K562 (cell line): ENCODE measurements around the gene EFCAB10. TPM values are rescaled to one million over a fixed set of nuclear protein-coding genes. Genes with fewer than 3 reads are reported as not detected.
A peak's percentile ranks its signal among the peaks of the same experiment; 100 is the strongest.

Experiments
- ATAC-seq: fragments of 200-7000 bp; cut with Tn5 transposase; 3 replicates; pipeline ENCODE4 v1.9.1; 2020; ENCODE audit warnings: moderate library complexity
- BruUV-seq: library from RNA; stranded (reverse); fragments of 400-500 nt; replicated peaks from 2 replicates; lab custom pipeline; 2021; lab: Mats Ljungman, UMichigan
- CTCF ChIA-PET: fragments of 300-600 bp; formaldehyde crosslinking; extraction: SDS; loops from one replicate; lab custom pipeline; 2021; ENCODE audit warnings: low intra/inter-chr PET ratio; lab: Yijun Ruan, JAX
- POLR2A ChIA-PET: fragments of 300-600, 350-650 bp; sonication (Branson Sonifier 250); formaldehyde crosslinking; extraction: SDS; loops from one replicate; lab custom pipeline; 2021; ENCODE audit warnings: antibody characterized with exemption, inconsistent platforms; lab: Yijun Ruan, JAX
- DNase-seq, 4 experiments: peaks; one replicate each; pipeline versions ENCODE4 v3.0.0 to v3.0.0-alpha.2; 2011 to 2018; ENCODE audit warnings: low spot score in 3 of 4, mixed read lengths in 3 of 4; ENCODE audit errors: extremely low read depth in 1 of 4
- FAIRE-seq: peaks from 2 replicates; lab custom pipeline; 2011; peaks lifted over from hg19 to GRCh38; lab: Jason Lieb, UNC
- H2AFZ ChIP-seq: 2 replicates; pipeline ENCODE4 v1.6.0; 2011; ENCODE audit warnings: low read depth, low read length, control low read depth, inconsistent platforms
- H3K27ac ChIP-seq: fragments of 200-600 bp; 3 replicates; pipeline ENCODE4 v1.8.0; 2011; ENCODE audit warnings: low read depth, mild to moderate bottlenecking, control low read depth, inconsistent platforms, low read length, moderate library complexity, mixed read lengths; ENCODE audit errors: extremely low read depth
- H3K27me3 ChIP-seq, 2 experiments: fragments of 300-600 bp in 1 of 2; 2 replicates in 1 of 2; 3 replicates in 1 of 2; pipeline versions ENCODE4 v1.6.0 to v1.8.0; 2011; ENCODE audit warnings: inconsistent platforms in 2 of 2, low read length in 2 of 2, mild to moderate bottlenecking in 1 of 2, mixed read lengths in 1 of 2, moderate library complexity in 1 of 2; ENCODE audit not compliant: control insufficient read depth in 2 of 2, insufficient read depth in 2 of 2
- H3K36me3 ChIP-seq: fragments of 300-600 bp; 3 replicates; pipeline ENCODE4 v1.8.0; 2011; ENCODE audit warnings: mild to moderate bottlenecking, low read length, inconsistent platforms; ENCODE audit not compliant: control insufficient read depth, insufficient read depth
- H3K4me1 ChIP-seq, 2 experiments: fragments of 200-600 bp in 1 of 2; replicated peaks in 1 of 2; 2 replicates in 1 of 2; 3 replicates in 1 of 2; pipeline versions ENCODE4 v1.5.1 to v1.8.0; 2011; ENCODE audit warnings: inconsistent platforms in 2 of 2, low read length in 2 of 2, mild to moderate bottlenecking in 1 of 2, mixed read lengths in 1 of 2, moderate library complexity in 1 of 2; ENCODE audit not compliant: control insufficient read depth in 2 of 2, insufficient read depth in 2 of 2
- H3K4me2 ChIP-seq: 2 replicates; pipeline ENCODE4 v1.6.1; 2011; ENCODE audit warnings: low read length, control low read depth, inconsistent platforms, mixed read lengths; ENCODE audit not compliant: insufficient read depth
- H3K4me3 ChIP-seq: fragments of 200-600 bp; sonication (generic), shearing (Covaris generic); 2 replicates; pipeline ENCODE4 v1.5.1; 2016; ENCODE audit warnings: control low read depth, inconsistent platforms
- H3K79me2 ChIP-seq: fragments of 200-600 bp; 3 replicates; pipeline ENCODE4 v1.8.0; 2011; ENCODE audit warnings: low read length, inconsistent platforms; ENCODE audit not compliant: control insufficient read depth, insufficient read depth
- H3K9ac ChIP-seq, 2 experiments: 2 replicates each; pipeline versions ENCODE4 v1.6.0 to v1.6.1; 2011; ENCODE audit warnings: low read depth in 2 of 2, low read length in 2 of 2, control low read depth in 1 of 2, inconsistent platforms in 1 of 2, mild to moderate bottlenecking in 1 of 2, mixed read lengths in 1 of 2; ENCODE audit not compliant: insufficient read depth in 1 of 2
- H3K9me1 ChIP-seq: one replicate; pipeline ENCODE4 v1.6.0; 2011; ENCODE audit warnings: inconsistent platforms, mild to moderate bottlenecking, low read length, moderate library complexity; ENCODE audit not compliant: control insufficient read depth, insufficient read depth
- H3K9me3 ChIP-seq: replicated peaks from 2 replicates; pipeline ENCODE4 v1.5.1; 2011; ENCODE audit warnings: low read depth, low read length, inconsistent platforms; ENCODE audit not compliant: control insufficient read depth, insufficient read depth
- H4K20me1 ChIP-seq: replicated peaks from 2 replicates; pipeline ENCODE4 v1.6.1; 2011; ENCODE audit warnings: low read length, inconsistent platforms, mixed read lengths; ENCODE audit not compliant: control insufficient read depth, insufficient read depth
- BDP1 ChIP-seq: IDR thresholded peaks from 3 replicates; pipeline ENCODE4 v1.6.1; 2011; ENCODE audit not compliant: insufficient read length, insufficient read depth
- EP400 ChIP-seq: fragments of 450-650 bp; IDR thresholded peaks from 2 replicates; pipeline ENCODE4 v1.6.1; 2017; ENCODE audit warnings: antibody characterized with exemption, mild to moderate bottlenecking, moderate library complexity
- FOXM1 ChIP-seq, 2 experiments: fragments of 450-650 bp in 1 of 2; sonication (generic) in 1 of 2; formaldehyde crosslinking in 1 of 2; IDR thresholded peaks; 2 replicates each; pipeline versions ENCODE4 v1.6.1 to v1.9.0; 2017 to 2022; ENCODE audit warnings: low read depth in 2 of 2, mild to moderate bottlenecking in 2 of 2, missing genetic modification reagents in 1 of 2, moderate library complexity in 1 of 2
- FUS ChIP-seq: fragments of 200-400 bp; formaldehyde crosslinking; optimal IDR thresholded peaks from 2 replicates; pipeline ENCODE3; 2017; ENCODE audit warnings: low read depth, low read length
- IRF1 ChIP-seq: sonication (generic); formaldehyde crosslinking; IDR thresholded peaks from 2 replicates; pipeline ENCODE4 v1.8.0; 2022; ENCODE audit warnings: missing genetic modification reagents, mild to moderate bottlenecking, borderline replicate concordance
- JUND ChIP-seq, 2 experiments: IDR thresholded peaks; 2 replicates in 1 of 2; 3 replicates in 1 of 2; pipeline ENCODE4 v1.6.1; 2011; ENCODE audit warnings: borderline replicate concordance in 2 of 2, low read depth in 2 of 2, low read length in 2 of 2, improper control_type of control experiment in 1 of 2, missing biosample characterization in 1 of 2, missing genetic modification characterization in 1 of 2, missing genetic modification reagents in 1 of 2
- NFXL1 ChIP-seq: fragments of 450-650 bp; formaldehyde crosslinking; IDR thresholded peaks from 2 replicates; pipeline ENCODE4 v1.4.0; 2021; ENCODE audit warnings: mild to moderate bottlenecking
- RBFOX2 ChIP-seq: fragments of 200-400 bp; formaldehyde crosslinking; IDR thresholded peaks from 2 replicates; pipeline ENCODE4 v1.6.1; 2017; ENCODE audit warnings: low read depth, mild to moderate bottlenecking, low read length, moderate library complexity
- SAFB2 ChIP-seq: fragments of 200-400 bp; formaldehyde crosslinking; IDR thresholded peaks from 2 replicates; pipeline ENCODE4 v1.6.1; 2018; ENCODE audit warnings: borderline replicate concordance, low read length, low read depth, moderate library complexity; ENCODE audit not compliant: severe bottlenecking
- SREBF2 ChIP-seq: sonication (generic); formaldehyde crosslinking; IDR thresholded peaks from 2 replicates; pipeline ENCODE4 v1.4.0; 2020; ENCODE audit warnings: mild to moderate bottlenecking, missing genetic modification reagents
- TFE3 ChIP-seq: fragments of 450-650 bp; formaldehyde crosslinking; IDR thresholded peaks from 2 replicates; pipeline ENCODE4 v1.4.0; 2020; ENCODE audit warnings: mild to moderate bottlenecking, mixed read lengths
- TSC22D4 ChIP-seq: fragments of 450-650 bp; IDR thresholded peaks from 2 replicates; pipeline ENCODE4 v1.6.1; 2016; ENCODE audit warnings: missing genetic modification characterization, missing biosample characterization, control low read depth
- USF2 ChIP-seq: sonication (generic); formaldehyde crosslinking; IDR thresholded peaks from 2 replicates; pipeline ENCODE4 v1.5.0; 2020; ENCODE audit warnings: missing genetic modification reagents
- ZFP36 ChIP-seq: fragments of 150-350 bp; IDR thresholded peaks from 2 replicates; pipeline ENCODE4 v1.6.1; 2018; ENCODE audit warnings: low read length, low read depth; ENCODE audit not compliant: partially characterized antibody
- ZNF140 ChIP-seq: fragments of 250-450 bp; sonication (Bioruptor Pico); IDR thresholded peaks from 2 replicates; pipeline ENCODE4 v1.8.0; 2021; ENCODE audit warnings: moderate library complexity, mild to moderate bottlenecking, inconsistent platforms
- ZNF644 ChIP-seq: fragments of 200-800 bp; sonication (Bioruptor generic); IDR thresholded peaks from 2 replicates; pipeline ENCODE4 v1.6.1; 2016; ENCODE audit warnings: low read depth, missing genetic modification characterization, missing compliant biosample characterization
- WGBS: fragments of 100-300 bp; shearing (Covaris generic); methylation state at CpG from one replicate; pipeline ENCODE4 v1.1.6; 2016; ENCODE audit warnings: low coverage, mixed read lengths; ENCODE audit not compliant: insufficient coverage; ENCODE audit errors: missing lambda C conversion rate; 5-methylcytosine and 5-hydroxymethylcytosine counted together
- in situ Hi-C: fragments of 300-500 bp; cut with MboI; formaldehyde crosslinking; loops from 4 replicates; pipeline ENCODE4 v1.15.0; 2018; ENCODE audit warnings: inconsistent platforms, mixed read lengths
- intact Hi-C: fragments of 100-400 bp; cut with micrococcal nuclease; formaldehyde crosslinking; loops from 2 replicates; pipeline ENCODE4 v1.14.2; 2022
- polyA plus RNA-seq, 8 experiments: library from polyadenylated mRNA; depleted of rRNA in 4 of 8; stranded (reverse) in 5 of 8; unstranded in 3 of 8; fragments of >200 nt; fragmentation: Nextera tagmentation in 2 of 8; fragmentation: Illumina TruSeq in 1 of 8; extraction: Ambion mirVana in 2 of 8; extraction: Trizol in 1 of 8; gene quantifications; 2 replicates each; pipeline versions ENCODE4 v1.2.1 to v1.2.3, GENCODE V29; 2011 to 2014; ENCODE audit warnings: inconsistent platforms in 1 of 8, missing spikeins in 1 of 8
- total RNA-seq, 7 experiments: library from RNA; depleted of rRNA in 6 of 7; stranded (reverse); fragments of >200 nt in 6 of 7; fragmentation: Illumina TruSeq in 2 of 7; extraction: Trizol in 2 of 7; gene quantifications; 2 replicates each; pipeline versions ENCODE4 v1.2.1 to v1.2.3, GENCODE V29; 2011 to 2021; ENCODE audit warnings: low replicate concordance in 1 of 7

EFCAB10 gene
- total and polyA plus RNA-seq, 9 of the 15 experiments (the other 6 are each of a cell fraction or from before 2014, with no cell fraction given) = 5.0 to 21.4 (median 16.8) TPM

GRCh38 chr7:105532709-105533460 is 48.4 kb downstream of the EFCAB10 start:
- BruUV-seq = no TSS peak
- intact Hi-C loops = no loop called here
- TF ChIP-seq EP400 = no peak
- TF ChIP-seq SREBF2 = no peak
- TF ChIP-seq TFE3 (CRISPR knock-in tag) = no peak
- no peak for TF ChIP-seq TSC22D4 (tag)
- no peak for TF ChIP-seq BDP1
- no peak for TF ChIP-seq NFXL1 (CRISPR knock-in tag)
- no peak for TF ChIP-seq ZNF644 (tag)
- no peak for TF ChIP-seq ZFP36
- no peak for TF ChIP-seq ZNF140 (CRISPR knock-in tag)
- TF ChIP-seq FOXM1 (IDR thresholded peaks at IDR 0.05; ENCODE audit: low read depth) = no peak
- TF ChIP-seq FOXM1 (CRISPR knock-in tag; IDR thresholded peaks at IDR 0.05; ENCODE audit: low read depth) = no peak
- TF ChIP-seq USF2 (CRISPR knock-in tag) = no peak
- TF ChIP-seq IRF1 (CRISPR knock-in tag) = 0 out of 2 replicates have a peak, but pooled peaks have one; percentile 59
- TF ChIP-seq JUND (IDR thresholded peaks at IDR 0.05; ENCODE audit: borderline replicate concordance, low read depth, low read length) = no peak
- TF ChIP-seq JUND (tag; IDR thresholded peaks at IDR 0.05; ENCODE audit: borderline replicate concordance, low read depth, low read length) = no peak
- TF ChIP-seq SAFB2 = no peak
- TF ChIP-seq RBFOX2 = no peak
- TF ChIP-seq FUS = no peak

More at GRCh38 chr7:105532709-105533460, 48.4 kb downstream of the EFCAB10 start:
- Histone ChIP-seq H3K27ac (peak overlapping the region; percentile 86), H4K20me1 (no peaks in the 10 kb centered on the region), H3K9ac (peak overlapping the region; percentile 95 to 98), H3K36me3 (peaks cover 49% of the 10 kb centered on the region; the same call in 2 of the 3 replicates), H3K9me3 (no peaks in the 10 kb centered on the region), H3K4me2 (peak overlapping the region; percentile 96), H3K79me2 (peaks cover 36% of the 10 kb centered on the region), H3K4me1 (peaks cover 10 to 12% of the 10 kb centered on the region in 2 experiments), H3K4me3 (peak overlapping the region; percentile 78), H3K27me3 (no peaks in the 10 kb centered on the region), H2AFZ (peak overlapping the region; percentile 92), H3K9me1 (no peaks in the 10 kb centered on the region)
- DNase-seq = peak in 1 of 4 experiments; percentile 11
- no peak for ATAC-seq
- CTCF ChIA-PET = interaction anchor here (0.6 kb wide), 1 partner anchor 521 kb away, joined by 3 read pairs; no protein-coding TSS in a partner anchor
- in situ Hi-C loops = no loop called here
- POLR2A ChIA-PET = interaction anchor here (0.6 to 2.1 kb wide), 11 partner anchors 10 to 550 kb away, joined by 3 to 16 read pairs (median 3); no protein-coding TSS in a partner anchor
- WGBS = 7% methylated on average over 12 of the region's 12 CpGs
- no peak for FAIRE-seq
